Stimulated activated CD4-positive, alpha-beta T cell treated with anti-CD3 and anti-CD28 coated beads, Interleukin-2, amount 100 ng/mL, for 24 hours (primary cell): Measurements from ENCODE around the gene SCYGR6.
A peak's percentile ranks its signal among the peaks of the same experiment; 100 is the strongest.
"Not testable (repeated sequence)": the region's sequence is repeated elsewhere in the genome, so short reads cannot be mapped to it uniquely, and the experiment has no call there.

Experiments used
- DNase-seq, 2 donors: peaks; one replicate each; pipeline ENCODE4 v3.0.0-alpha.2; 2020

Gene SCYGR6

GRCh38 chr2:227724394-227725039 lies at the start of gene SCYGR6:
SCYGR6 (minus strand) TSS chr2:227724757; CDS start chr2:227724757, 0 bp downstream.
- DNase-seq: no peak

GRCh38 chr2:227774011-227774624 lies 49.6 kb upstream of the SCYGR6 start:
- DNase-seq: no peak

GRCh38 chr2:227772932-227773331 lies 48.4 kb upstream of the SCYGR6 start:
- no peak for DNase-seq

- no peak for DNase-seq
Observed at GRCh38 chr2:227772197-227772661, 47.7 kb upstream of the SCYGR6 start.

- no peak for DNase-seq
Observed at GRCh38 chr2:227767830-227768229, 43.3 kb upstream of the SCYGR6 start.

GRCh38 chr2:227766373-227766883 lies 41.9 kb upstream of the SCYGR6 start:
- DNase-seq: peak; percentile 72 to 74

GRCh38 chr2:227765788-227766372 lies 41.3 kb upstream of the SCYGR6 start:
- DNase-seq: no peak

- DNase-seq: no peak
Observed at GRCh38 chr2:227761740-227762476, 37.4 kb upstream of the SCYGR6 start.

- no peak for DNase-seq
Observed at GRCh38 chr2:227759411-227760118, 35.0 kb upstream of the SCYGR6 start.

- DNase-seq: not testable (repeated sequence)
Observed at GRCh38 chr2:227756261-227756660, 31.7 kb upstream of the SCYGR6 start.

GRCh38 chr2:227748079-227748478 lies 23.5 kb upstream of the SCYGR6 start:
- DNase-seq: peak in 1 of 2 donors; percentile 11

GRCh38 chr2:227745594-227745993 lies 21.0 kb upstream of the SCYGR6 start, which contains the start of gene SCYGR8:
SCYGR8 (plus strand) TSS chr2:227745894; CDS start chr2:227745894, 0 bp downstream.
- no peak for DNase-seq

GRCh38 chr2:227740705-227741104 lies 16.1 kb upstream of the SCYGR6 start:
- peak in 1 of 2 donors; percentile 21 for DNase-seq

GRCh38 chr2:227739351-227739750 lies 14.8 kb upstream of the SCYGR6 start:
- no peak for DNase-seq

- DNase-seq: no peak
Observed at GRCh38 chr2:227728035-227728434, 3.5 kb upstream of the SCYGR6 start, which contains the start of gene SCYGR7. SCYGR7 (plus strand) TSS chr2:227728335; CDS start chr2:227728335, 0 bp downstream.

- not testable (repeated sequence) for DNase-seq
Observed at GRCh38 chr2:227722821-227723220, 1.7 kb downstream of the SCYGR6 start.

- DNase-seq: no peak
Observed at GRCh38 chr2:227720680-227721079, 3.9 kb downstream of the SCYGR6 start.

- no peak for DNase-seq
Observed at GRCh38 chr2:227719641-227720040, 4.9 kb downstream of the SCYGR6 start.

GRCh38 chr2:227717687-227718567 lies 6.6 kb downstream of the SCYGR6 start, which contains the start of gene SLC19A3:
SLC19A3 (minus strand) TSS chr2:227718028; CDS start chr2:227702318, 15,710 bp downstream.
- peak in 1 of 2 donors; percentile 30 for DNase-seq

GRCh38 chr2:227716501-227716900 lies 8.1 kb downstream of the SCYGR6 start:
- no peak for DNase-seq

GRCh38 chr2:227713291-227713690 lies 11.3 kb downstream of the SCYGR6 start:
- DNase-seq: no peak
